LNCaP clone FGC (cell line): Measurements from ENCODE around the gene PRR15L.

Source experiments
- DNase-seq: peaks from one replicate; pipeline ENCODE4 v3.0.0-alpha.2; 2011; ENCODE audit warnings: low read depth
- H3K4me3 ChIP-seq: 2 replicates; pipeline ENCODE4 v1.5.1; 2011; ENCODE audit warnings: mild to moderate bottlenecking, low read depth, low read length, control low read depth
- CTCF ChIP-seq: IDR thresholded peaks from 2 replicates; pipeline ENCODE4 v1.5.1; 2012; ENCODE audit warnings: mild to moderate bottlenecking; ENCODE audit not compliant: control insufficient read depth, insufficient read depth; ENCODE audit errors: extremely low read depth

Gene PRR15L

GRCh38 chr17:48001197-48001596 is 43.5 kb upstream of the PRR15L start:
- no peak for TF ChIP-seq CTCF
- H3K4me3 ChIP-seq = no peak overlapping the region
- no peak for DNase-seq

DNA sequence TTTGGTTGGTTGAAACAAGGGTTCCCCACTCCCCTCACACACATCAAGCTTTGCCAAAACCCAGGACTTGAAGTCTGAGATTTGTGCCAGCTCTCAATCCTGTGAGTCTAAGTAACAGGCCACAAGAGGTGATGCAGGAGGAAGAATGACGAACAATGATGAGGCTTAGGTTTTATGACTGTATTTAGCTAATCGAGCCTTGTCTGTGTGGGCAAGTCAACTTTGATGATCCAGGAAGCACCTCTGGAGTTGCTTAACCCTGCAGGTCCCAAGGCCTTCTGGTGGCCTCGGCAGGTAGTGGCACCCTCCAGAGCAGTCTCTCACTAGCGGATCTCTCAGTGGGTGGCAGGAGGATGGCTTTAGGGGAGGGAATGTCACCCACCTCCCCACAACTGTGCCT is 41.9 kb upstream of the PRR15L start:
- TF ChIP-seq CTCF = no peak
- DNase-seq = no peak

GRCh38 chr17:47998044-47998443 is 40.4 kb upstream of the PRR15L start:
- no peak for DNase-seq
- no peak overlapping the region for H3K4me3 ChIP-seq
- no peak for TF ChIP-seq CTCF

More for the DNA sequence above, 41.9 kb upstream of the PRR15L start:
- H3K4me3 ChIP-seq = no peak overlapping the region

DNA sequence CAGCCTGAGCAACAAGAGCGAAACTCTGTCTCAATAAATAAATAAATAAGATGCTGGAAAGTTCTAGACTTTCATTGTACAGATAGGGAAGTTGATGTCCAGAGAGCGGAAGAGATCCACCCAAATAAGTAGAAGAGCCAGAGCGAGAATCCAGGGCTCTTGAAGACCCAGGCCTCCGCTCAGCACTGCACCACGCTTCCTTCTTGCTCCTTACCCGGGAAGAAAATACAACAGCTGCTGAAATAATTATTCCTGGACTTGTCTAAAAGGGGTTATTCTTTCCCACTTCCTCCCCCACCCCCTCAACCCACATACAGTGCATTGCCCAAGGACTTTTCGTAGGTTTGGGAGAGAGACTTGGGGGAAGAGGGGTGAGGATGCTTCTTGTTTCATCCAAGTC is 39.9 kb upstream of the PRR15L start:
- no peak for TF ChIP-seq CTCF
- no peak for DNase-seq
- no peak overlapping the region for H3K4me3 ChIP-seq

GRCh38 chr17:47996201-47996600 is 38.5 kb upstream of the PRR15L start:
- H3K4me3 ChIP-seq = no peak overlapping the region
- DNase-seq = no peak
- no peak for TF ChIP-seq CTCF

GRCh38 chr17:47995241-47995935 is 37.7 kb upstream of the PRR15L start:
- no peak overlapping the region for H3K4me3 ChIP-seq
- TF ChIP-seq CTCF = no peak
- DNase-seq = no peak

- TF ChIP-seq CTCF = no peak
- no peak overlapping the region for H3K4me3 ChIP-seq
- DNase-seq = no peak
These were observed 37.0 kb upstream of the PRR15L start for GRCh38 chr17:47994724-47995123.
